ENCODE measurements around the gene ANKDD1B.
"Not testable (repeated sequence)": the region's sequence is repeated elsewhere in the genome, so short reads cannot be mapped to it uniquely, and the experiment has no call there.

The ANKDD1B gene

DNA sequence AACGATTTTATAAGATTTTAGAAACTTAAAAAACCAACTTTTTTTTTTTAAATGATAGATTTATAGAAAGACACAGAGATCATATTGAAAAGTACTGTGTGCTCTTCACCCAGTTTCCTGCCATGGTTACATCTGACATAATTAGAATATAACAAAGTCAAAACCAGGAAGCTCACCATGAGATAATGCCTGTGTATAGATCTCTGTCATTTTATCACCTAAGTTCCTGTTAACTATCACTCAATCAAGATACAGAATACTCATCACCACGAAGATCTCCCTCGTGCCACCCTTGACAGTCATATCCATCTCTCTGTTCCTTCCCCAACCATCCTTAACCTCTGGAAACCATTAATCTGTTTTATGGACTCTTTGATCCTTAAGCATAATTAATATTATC is 66.9 kb downstream of the ANKDD1B start:
- TF ChIP-seq CTCF (IDR thresholded peaks at IDR 0.05; ENCODE audit: low read depth, low read length, missing control alignments) = no peak
- no peak for DNase-seq (ENCODE audit: extremely low read depth, low read depth)
- H3K4me3 ChIP-seq (replicated peaks; ENCODE audit: low read depth, low read length) = no peak overlapping the region

DNA sequence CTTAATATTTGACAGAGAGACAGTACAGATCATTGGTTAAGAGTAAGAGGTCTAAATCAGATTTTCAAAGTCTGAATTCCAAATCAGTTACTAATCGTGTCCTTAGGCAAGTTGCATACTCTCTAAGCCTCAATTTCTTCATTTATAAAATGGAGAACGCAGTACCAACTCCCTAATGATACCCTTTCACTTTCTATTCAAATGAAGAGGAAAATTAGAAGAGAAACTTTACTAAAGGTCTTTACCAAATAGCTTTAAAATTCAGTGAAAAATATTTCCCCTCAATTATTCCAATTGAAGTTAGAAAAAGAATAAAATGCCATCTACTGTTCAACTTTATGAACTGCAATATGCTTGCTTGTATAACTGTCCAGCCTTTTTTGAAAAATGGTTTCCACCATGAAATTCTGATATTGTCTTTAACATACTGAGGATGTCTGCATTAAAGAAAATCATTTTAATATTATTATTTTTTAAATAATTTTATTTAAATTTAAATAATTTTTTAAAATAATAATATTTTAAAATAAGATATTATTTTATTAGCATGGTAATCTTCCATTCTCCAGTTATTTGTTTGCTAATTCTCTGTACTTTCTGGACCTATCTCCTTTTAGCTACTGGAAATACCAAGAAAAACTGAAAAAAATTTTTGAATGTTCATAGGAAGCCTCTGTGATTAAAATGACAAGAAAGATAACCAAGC is 70.0 kb downstream of the ANKDD1B start:
- DNase-seq (ENCODE audit: extremely low read depth, low read depth) = peak; percentile 32
- TF ChIP-seq CTCF (IDR thresholded peaks at IDR 0.05; ENCODE audit: low read depth, low read length, missing control alignments) = peak; percentile 35
- H3K4me3 ChIP-seq (replicated peaks; ENCODE audit: low read depth, low read length) = no peak overlapping the region

DNA sequence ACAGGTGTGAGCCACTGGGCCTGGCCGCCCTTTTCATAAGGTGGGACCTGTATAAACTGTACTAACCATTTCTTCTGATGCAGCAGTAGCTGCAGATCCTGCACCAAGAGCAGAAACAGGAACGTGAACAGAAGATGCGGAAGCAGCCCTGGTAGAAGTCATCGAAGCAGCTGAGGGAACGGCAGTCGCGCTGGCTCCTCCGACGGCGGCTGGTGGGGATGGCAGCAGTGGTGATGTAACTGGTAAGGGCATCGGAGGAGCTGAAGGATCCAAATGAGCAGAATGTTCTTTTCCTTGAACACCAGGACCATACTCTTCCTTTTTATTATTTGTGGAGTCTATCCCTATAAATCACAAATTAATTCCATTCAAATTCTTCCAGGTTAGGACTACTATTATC is 73.9 kb downstream of the ANKDD1B start:
- no peak for TF ChIP-seq CTCF (IDR thresholded peaks at IDR 0.05; ENCODE audit: low read depth, low read length, missing control alignments)
- no peak overlapping the region for H3K4me3 ChIP-seq (replicated peaks; ENCODE audit: low read depth, low read length)
- DNase-seq (ENCODE audit: extremely low read depth, low read depth) = no peak

- no peak for TF ChIP-seq CTCF (IDR thresholded peaks at IDR 0.05; ENCODE audit: low read depth, low read length, missing control alignments)
- no peak overlapping the region for H3K4me3 ChIP-seq (replicated peaks; ENCODE audit: low read depth, low read length)
- DNase-seq (ENCODE audit: extremely low read depth, low read depth) = no peak
Observed at GRCh38 chr5:75686480-75686879, 75.2 kb downstream of the ANKDD1B start.

GRCh38 chr5:75690669-75691068 is 79.4 kb downstream of the ANKDD1B start:
- no peak for TF ChIP-seq CTCF (IDR thresholded peaks at IDR 0.05; ENCODE audit: low read depth, low read length, missing control alignments)
- DNase-seq (ENCODE audit: extremely low read depth, low read depth) = no peak
- no peak overlapping the region for H3K4me3 ChIP-seq (replicated peaks; ENCODE audit: low read depth, low read length)

DNA sequence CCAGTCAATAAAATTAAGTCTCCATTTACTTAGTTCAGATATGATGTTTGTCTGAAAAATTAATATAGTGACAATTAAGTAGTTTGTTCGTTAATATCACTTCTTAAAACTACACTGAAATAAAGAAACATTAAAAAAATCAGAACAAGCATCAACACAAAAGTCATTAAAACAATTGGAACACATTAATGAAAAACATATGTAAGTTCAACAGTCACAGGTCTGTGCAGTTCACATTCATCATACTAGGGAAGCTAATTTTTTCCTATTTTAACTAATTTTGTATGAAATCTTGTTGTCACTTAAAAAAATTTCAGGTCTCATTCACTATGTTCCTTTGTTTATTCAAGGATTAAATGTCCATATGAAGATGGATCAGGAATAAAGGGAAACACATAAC is 83.5 kb downstream of the ANKDD1B start:
- DNase-seq (ENCODE audit: extremely low read depth, low read depth) = no peak
- H3K4me3 ChIP-seq (replicated peaks; ENCODE audit: low read depth, low read length) = no peak overlapping the region
- no peak for TF ChIP-seq CTCF (IDR thresholded peaks at IDR 0.05; ENCODE audit: low read depth, low read length, missing control alignments)

GRCh38 chr5:75695472-75696351 is 84.5 kb downstream of the ANKDD1B start:
- not testable (repeated sequence) for H3K4me3 ChIP-seq (replicated peaks; ENCODE audit: low read depth, low read length); DNase-seq (ENCODE audit: extremely low read depth, low read depth)

All from HFF-Myc (cell line).